ENCODE results near the gene MYO3B. TPM values are rescaled to one million over a fixed set of nuclear protein-coding genes. Genes with fewer than 3 reads are reported as not detected.

The MYO3B gene
- total RNA-seq, 1 donor from 2014 or later: 27.3 TPM

DNA sequence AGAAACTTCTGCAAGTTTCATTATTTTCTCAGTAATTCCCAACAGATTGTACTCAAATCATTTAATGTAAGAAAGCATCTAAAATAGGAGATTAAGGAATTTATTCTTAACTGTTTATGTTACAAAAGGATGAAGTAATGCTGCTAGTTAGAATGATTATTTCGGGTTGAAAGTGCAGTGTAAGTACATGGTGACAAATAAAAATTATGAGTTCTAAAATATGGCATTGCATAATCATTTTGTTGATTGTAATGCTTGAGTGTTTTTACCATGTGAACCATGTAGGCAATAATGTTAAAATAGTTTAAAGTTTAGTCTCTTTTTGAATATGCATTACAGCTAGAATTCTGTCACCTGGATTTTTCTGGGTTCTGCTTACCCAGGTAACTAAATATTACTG, 388.2 kb downstream of the MYO3B start:
- no peak for DNase-seq (ENCODE audit: low spot score)
- Histone ChIP-seq H4K20me1 (ENCODE audit: low read depth) (no peaks in the 10 kb centered on the region), H3K9ac (no peak overlapping the region), H3K27ac (no peak overlapping the region), H3K36me3 (no peaks in the 10 kb centered on the region), H3K4me2 (no peak overlapping the region), H3K27me3 (no peaks in the 10 kb centered on the region), H3K4me3 (no peak overlapping the region), H2AFZ (replicated peaks) (no peak overlapping the region), H3K9me3 (ENCODE audit: low read depth) (no peaks in the 10 kb centered on the region), H3K79me2 (ENCODE audit: low read depth) (no peaks in the 10 kb centered on the region), H3K4me1 (peaks cover 4% of the 10 kb centered on the region), H3F3A (ENCODE audit: low read depth) (no peaks in the 10 kb centered on the region)
- H3K36me3 Mint-ChIP-seq: no peaks in the 10 kb centered on the region
- H3K27ac Mint-ChIP-seq: no peak overlapping the region
- H3K4me3 Mint-ChIP-seq: no peak overlapping the region
- peaks cover 35% of the 10 kb centered on the region for H3K4me1 Mint-ChIP-seq
- H3K9me3 Mint-ChIP-seq: no peaks in the 10 kb centered on the region
- H3K27me3 Mint-ChIP-seq (ENCODE audit: insufficient read depth, low read depth): no peaks in the 10 kb centered on the region
- TF ChIP-seq EZH2 (IDR thresholded peaks at IDR 0.05) (no peak), EZH2phosphoT487 (IDR thresholded peaks at IDR 0.05) (no peak)
- TF ChIP-seq, protein P1, sequence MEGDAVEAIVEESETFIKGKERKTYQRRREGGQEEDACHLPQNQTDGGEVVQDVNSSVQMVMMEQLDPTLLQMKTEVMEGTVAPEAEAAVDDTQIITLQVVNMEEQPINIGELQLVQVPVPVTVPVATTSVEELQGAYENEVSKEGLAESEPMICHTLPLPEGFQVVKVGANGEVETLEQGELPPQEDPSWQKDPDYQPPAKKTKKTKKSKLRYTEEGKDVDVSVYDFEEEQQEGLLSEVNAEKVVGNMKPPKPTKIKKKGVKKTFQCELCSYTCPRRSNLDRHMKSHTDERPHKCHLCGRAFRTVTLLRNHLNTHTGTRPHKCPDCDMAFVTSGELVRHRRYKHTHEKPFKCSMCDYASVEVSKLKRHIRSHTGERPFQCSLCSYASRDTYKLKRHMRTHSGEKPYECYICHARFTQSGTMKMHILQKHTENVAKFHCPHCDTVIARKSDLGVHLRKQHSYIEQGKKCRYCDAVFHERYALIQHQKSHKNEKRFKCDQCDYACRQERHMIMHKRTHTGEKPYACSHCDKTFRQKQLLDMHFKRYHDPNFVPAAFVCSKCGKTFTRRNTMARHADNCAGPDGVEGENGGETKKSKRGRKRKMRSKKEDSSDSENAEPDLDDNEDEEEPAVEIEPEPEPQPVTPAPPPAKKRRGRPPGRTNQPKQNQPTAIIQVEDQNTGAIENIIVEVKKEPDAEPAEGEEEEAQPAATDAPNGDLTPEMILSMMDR (IDR thresholded peaks at IDR 0.05): no peak

DNA sequence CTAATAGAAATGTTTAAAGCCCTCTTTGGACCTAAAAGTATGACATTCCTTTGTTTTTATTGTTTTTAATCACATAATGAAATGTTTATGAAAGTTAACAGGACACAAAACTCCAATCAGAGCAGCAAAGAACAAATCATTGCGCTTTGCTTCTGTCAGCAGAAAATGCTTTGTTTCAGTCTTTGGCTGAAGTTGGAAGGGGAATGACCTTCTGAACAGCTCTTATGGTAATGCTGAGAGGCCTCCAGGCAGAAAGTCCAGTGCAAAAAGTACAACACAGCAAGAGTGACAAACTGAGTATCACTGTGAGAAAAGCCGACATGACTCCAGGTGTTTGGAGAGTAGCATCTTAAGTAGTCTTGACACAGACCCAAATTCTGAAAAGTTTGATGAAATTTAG, 389.5 kb downstream of the MYO3B start:
- no peak overlapping the region for H3K9ac ChIP-seq
- no peaks in the 10 kb centered on the region for H4K20me1 ChIP-seq (ENCODE audit: low read depth)
- peaks cover 30% of the 10 kb centered on the region for H3K4me1 Mint-ChIP-seq
- H3K27me3 ChIP-seq: no peaks in the 10 kb centered on the region
- no peaks in the 10 kb centered on the region for H3K9me3 Mint-ChIP-seq
- no peak overlapping the region for H2AFZ ChIP-seq (replicated peaks)
- no peak overlapping the region for H3K4me3 ChIP-seq
- peak overlapping the region; percentile 61 for H3K27ac Mint-ChIP-seq
- H3F3A ChIP-seq (ENCODE audit: low read depth): no peaks in the 10 kb centered on the region
- H3K27me3 Mint-ChIP-seq (ENCODE audit: insufficient read depth, low read depth): no peaks in the 10 kb centered on the region
- no peaks in the 10 kb centered on the region for H3K9me3 ChIP-seq (ENCODE audit: low read depth)
- peaks cover 4% of the 10 kb centered on the region for H3K4me1 ChIP-seq
- no peak overlapping the region for H3K27ac ChIP-seq
- no peak overlapping the region for H3K4me3 Mint-ChIP-seq
- no peaks in the 10 kb centered on the region for H3K36me3 Mint-ChIP-seq
- no peak for DNase-seq (ENCODE audit: low spot score)
- H3K4me2 ChIP-seq: no peak overlapping the region
- H3K79me2 ChIP-seq (ENCODE audit: low read depth): no peaks in the 10 kb centered on the region
- no peaks in the 10 kb centered on the region for H3K36me3 ChIP-seq
- no peak for TF ChIP-seq EZH2 (IDR thresholded peaks at IDR 0.05)
- no peak for TF ChIP-seq EZH2phosphoT487 (IDR thresholded peaks at IDR 0.05)
- TF ChIP-seq, protein P1 (IDR thresholded peaks at IDR 0.05): no peak

DNA sequence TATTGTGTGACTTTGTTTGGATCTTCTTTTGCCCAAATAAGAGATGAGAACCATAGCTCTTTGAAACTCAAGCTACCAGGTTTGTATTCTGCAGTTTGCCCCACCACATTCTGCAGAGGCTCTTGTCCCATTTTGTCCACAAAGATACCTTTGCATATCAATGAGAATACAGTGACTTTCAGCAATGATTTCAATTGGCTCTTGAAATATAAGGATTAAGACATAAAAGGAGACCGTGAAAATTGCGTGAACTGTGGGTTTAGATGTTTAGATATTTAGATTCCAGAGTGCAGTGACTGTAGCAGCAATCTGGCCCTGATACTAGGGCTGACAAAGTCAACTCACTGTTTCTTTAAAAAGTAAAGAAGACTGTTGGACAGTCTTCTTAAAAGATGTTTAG, 390.6 kb downstream of the MYO3B start:
- H3K9me3 Mint-ChIP-seq: no peaks in the 10 kb centered on the region
- no peaks in the 10 kb centered on the region for H3K27me3 Mint-ChIP-seq (ENCODE audit: insufficient read depth, low read depth)
- no peak overlapping the region for H3K4me3 Mint-ChIP-seq
- Histone ChIP-seq H3K9ac (no peak overlapping the region), H3K4me3 (no peak overlapping the region), H2AFZ (replicated peaks) (no peak overlapping the region), H3K4me2 (no peak overlapping the region), H3K27ac (no peak overlapping the region), H4K20me1 (ENCODE audit: low read depth) (no peaks in the 10 kb centered on the region), H3K9me3 (ENCODE audit: low read depth) (no peaks in the 10 kb centered on the region), H3K36me3 (no peaks in the 10 kb centered on the region), H3F3A (ENCODE audit: low read depth) (no peaks in the 10 kb centered on the region), H3K79me2 (ENCODE audit: low read depth) (no peaks in the 10 kb centered on the region), H3K27me3 (no peaks in the 10 kb centered on the region), H3K4me1 (peaks cover 4% of the 10 kb centered on the region)
- no peak for DNase-seq (ENCODE audit: low spot score)
- TF ChIP-seq, protein P1 (IDR thresholded peaks at IDR 0.05): no peak
- TF ChIP-seq EZH2phosphoT487 (IDR thresholded peaks at IDR 0.05) (no peak), EZH2 (IDR thresholded peaks at IDR 0.05) (no peak)
- peaks cover 30% of the 10 kb centered on the region for H3K4me1 Mint-ChIP-seq
- H3K27ac Mint-ChIP-seq: no peak overlapping the region
- H3K36me3 Mint-ChIP-seq: no peaks in the 10 kb centered on the region
